GM12878 (cell line): Measurements from ENCODE around the gene TM7SF3. TPM values are rescaled to one million over a fixed set of nuclear protein-coding genes. Genes with fewer than 3 reads are reported as not detected.

Experiments used
- ATAC-seq: fragments of 200-7000 bp; cut with Tn5 transposase; 3 replicates; pipeline ENCODE4 v1.9.1; 2020; ENCODE audit warnings: mild to moderate bottlenecking, moderate library complexity
- BruUV-seq: library from RNA; stranded (reverse); fragments of 400-500 nt; replicated peaks from 2 replicates; lab custom pipeline; 2021; lab: Mats Ljungman, UMichigan
- CTCF ChIA-PET: fragments of 300-600 bp; sonication (Branson Sonifier 250); formaldehyde crosslinking; extraction: SDS; loops from one replicate; lab custom pipeline; 2021; ENCODE audit warnings: inconsistent platforms; lab: Yijun Ruan, JAX
- POLR2A ChIA-PET: fragments of 350-600 bp; formaldehyde crosslinking; extraction: SDS; loops from one replicate; lab custom pipeline; 2021; ENCODE audit warnings: inconsistent platforms; lab: Charles Lee
- RAD21 ChIA-PET: fragments of 300-600 bp; sonication (Branson Sonifier 250); formaldehyde crosslinking; loops from one replicate; lab custom pipeline; 2023; ENCODE audit warnings: antibody characterized with exemption; ENCODE audit not compliant: unreplicated experiment; lab: Charles Lee
- SMC1A ChIA-PET: fragments of 300-600 bp; sonication (Branson Sonifier 250); formaldehyde crosslinking; loops from one replicate; lab custom pipeline; 2023; ENCODE audit not compliant: unreplicated experiment, uncharacterized antibody; lab: Charles Lee
- DNase-seq: peaks from one replicate; pipeline ENCODE4 v3.0.0-alpha.2; 2011; ENCODE audit warnings: low read depth, low spot score
- FAIRE-seq: peaks from 3 replicates; lab custom pipeline; 2011; peaks lifted over from hg19 to GRCh38; lab: Jason Lieb, UNC
- H2AFZ ChIP-seq: 2 replicates; pipeline ENCODE4 v1.6.0; 2011; ENCODE audit warnings: low read depth, low read length, control low read depth; ENCODE audit not compliant: control insufficient read depth
- H3K27ac ChIP-seq: 2 replicates; pipeline ENCODE4 v1.5.1; 2011; ENCODE audit warnings: control low read depth; ENCODE audit not compliant: control insufficient read depth, insufficient read depth
- H3K27me3 ChIP-seq, 2 experiments: replicated peaks in 1 of 2; 2 replicates each; pipeline versions ENCODE4 v1.6.0 to v1.6.1; 2011; ENCODE audit warnings: low read length in 1 of 2; ENCODE audit not compliant: control insufficient read depth in 2 of 2, insufficient read depth in 2 of 2
- H3K36me3 ChIP-seq, 2 experiments: 2 replicates each; pipeline ENCODE4 v1.5.1; 2011; ENCODE audit warnings: low read length in 1 of 2; ENCODE audit not compliant: control insufficient read depth in 2 of 2, insufficient read depth in 2 of 2
- H3K4me1 ChIP-seq: 2 replicates; pipeline ENCODE4 v1.6.1; 2011; ENCODE audit warnings: mild to moderate bottlenecking, low read length, moderate library complexity, mixed read lengths; ENCODE audit not compliant: control insufficient read depth, insufficient read depth
- H3K4me2 ChIP-seq: 2 replicates; pipeline ENCODE4 v1.6.0; 2011; ENCODE audit warnings: control low read depth; ENCODE audit not compliant: control insufficient read depth, insufficient read depth
- H3K4me3 ChIP-seq: fragments of 200-600 bp; sonication (generic); 2 replicates; pipeline ENCODE4 v1.5.1; 2016
- H3K79me2 ChIP-seq: 2 replicates; pipeline ENCODE4 v1.6.0; 2011; ENCODE audit warnings: low read length; ENCODE audit not compliant: control insufficient read depth, insufficient read depth
- H3K9ac ChIP-seq: 2 replicates; pipeline ENCODE4 v1.8.0; 2011; ENCODE audit warnings: low read length, control low read depth, mixed read lengths; ENCODE audit not compliant: control insufficient read depth, insufficient read depth
- H3K9me3 ChIP-seq: replicated peaks from 3 replicates; pipeline ENCODE4 v1.5.1; 2011; ENCODE audit warnings: mild to moderate bottlenecking, low read length; ENCODE audit not compliant: control insufficient read depth, insufficient read depth
- H4K20me1 ChIP-seq: 2 replicates; pipeline ENCODE4 v1.6.0; 2011; ENCODE audit not compliant: control insufficient read depth, insufficient read depth
- EGR1 ChIP-seq, 2 experiments: IDR thresholded peaks; 1 replicate in 1 of 2; 2 replicates in 1 of 2; pipeline ENCODE4 v1.6.1; 2011 to 2012; ENCODE audit warnings: low read depth in 2 of 2, low read length in 2 of 2, borderline replicate concordance in 1 of 2, mild to moderate bottlenecking in 1 of 2, moderate library complexity in 1 of 2
- WGBS: methylation state at CpG from one replicate; pipeline ENCODE4 v1.1.6; 2016; ENCODE audit warnings: low lambda C conversion rate; ENCODE audit not compliant: insufficient replicate concordance, insufficient coverage; ENCODE audit errors: missing lambda C conversion rate; 5-methylcytosine and 5-hydroxymethylcytosine counted together
- in situ Hi-C: fragments of 300-500 bp; cut with MboI; formaldehyde crosslinking; loops from 9 replicates; pipeline ENCODE4 v1.14.3; 2018; ENCODE audit warnings: mixed read lengths
- intact Hi-C: fragments of 100-400 bp; cut with micrococcal nuclease; formaldehyde crosslinking; loops from one replicate; pipeline ENCODE4 v1.14.2; 2022; ENCODE audit not compliant: unreplicated experiment
- polyA plus RNA-seq, 11 experiments: library from polyadenylated mRNA; depleted of rRNA in 4 of 11; unstranded in 6 of 11; stranded (reverse) in 5 of 11; fragments of >200 nt; fragmentation: Nextera tagmentation in 4 of 11; fragmentation: Illumina TruSeq in 1 of 11; extraction: Ambion mirVana in 4 of 11; extraction: Trizol in 1 of 11; gene quantifications; 1 replicate in 1 of 11; 2 replicates in 10 of 11; pipeline versions ENCODE4 v1.2.1 to v1.2.3, GENCODE V29; 2011 to 2016; ENCODE audit warnings: inconsistent platforms in 2 of 11, missing spikeins in 2 of 11, low read depth in 1 of 11
- total RNA-seq, 4 experiments: library from RNA; depleted of rRNA in 3 of 4; stranded (reverse); fragments of >200 nt in 3 of 4; fragmentation: Illumina TruSeq in 1 of 4; extraction: Trizol in 1 of 4; gene quantifications; 2 replicates each; pipeline versions ENCODE4 v1.2.1 to v1.2.3, GENCODE V29; 2013 to 2021
- TF ChIP-seq, protein P1 (sequence below): fragments of 450-650 bp; IDR thresholded peaks from 2 replicates; pipeline ENCODE4 v1.6.1; 2016; ENCODE audit warnings: mild to moderate bottlenecking
- TF ChIP-seq, protein P2 (sequence below): fragments of 450-650 bp; IDR thresholded peaks from 2 replicates; pipeline ENCODE4 v1.6.1; 2017; ENCODE audit warnings: low read depth, mild to moderate bottlenecking, moderate library complexity

The TM7SF3 gene
- total and polyA plus RNA-seq, 10 of the 15 experiments (the other 5 are each of a cell fraction or from before 2014, with no cell fraction given) = 31.4 to 341 (median 74.8) TPM

DNA sequence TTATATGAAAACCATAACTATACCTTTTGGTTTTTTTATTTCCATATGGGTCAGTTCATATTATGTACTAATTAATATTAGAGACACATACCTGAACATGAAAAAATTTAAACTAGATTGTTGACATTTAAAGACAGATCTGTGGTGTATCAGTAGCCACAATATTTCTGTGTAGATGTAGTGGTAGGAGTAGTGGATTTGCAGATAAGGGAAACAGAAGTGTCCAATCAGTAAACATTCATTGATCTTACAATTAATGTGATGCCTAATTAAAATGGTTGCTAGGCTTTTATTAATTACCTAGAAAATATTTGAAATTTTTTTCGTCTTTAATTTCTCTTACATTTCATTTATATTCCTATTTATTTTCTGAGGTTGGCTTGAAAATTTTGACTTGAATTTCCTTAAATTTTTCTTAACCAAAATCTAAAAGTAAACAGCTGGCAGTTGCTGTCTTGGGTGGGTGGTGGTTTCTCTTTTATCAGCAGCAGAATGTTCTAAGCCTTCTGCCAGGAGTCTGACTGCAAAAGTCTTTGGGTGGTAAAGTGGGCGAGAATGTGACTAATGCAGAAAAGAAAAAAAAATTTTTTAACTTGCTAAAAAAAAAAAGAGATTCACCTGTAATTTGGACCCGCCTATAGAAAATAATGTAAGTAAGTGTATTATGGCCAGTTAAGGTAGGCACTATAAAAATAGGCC lies 73.5 kb downstream of the TM7SF3 start:
- DNase-seq (no peak), FAIRE-seq (no peak), ATAC-seq (no peak)
- SMC1A ChIA-PET = interaction anchor here (0.6 to 3.5 kb wide), 9 partner anchors 14 to 221 kb away, joined by 3 to 31 read pairs (median 6); partner anchors contain the start of gene TM7SF3
- Histone ChIP-seq H3K4me2 (peak overlapping the region; percentile 86), H3K36me3 (no peaks in the 10 kb centered on the region), H3K4me1 (peaks cover 8% of the 10 kb centered on the region), H3K79me2 (peaks cover 100% of the 10 kb centered on the region), H3K9me3 (peaks cover 4% of the 10 kb centered on the region; the same call in 2 of the 3 replicates), H2AFZ (no peak overlapping the region), H3K9ac (peak overlapping the region; percentile 36), H3K27me3 (no peaks in the 10 kb centered on the region), H3K4me3 (peak overlapping the region; percentile 99), H4K20me1 (no peaks in the 10 kb centered on the region), H3K27ac (peak overlapping the region; percentile 75)
- no TSS peak for BruUV-seq
- RAD21 ChIA-PET = interaction anchor here (1.1 to 2.3 kb wide), 4 partner anchors 31 to 95 kb away, joined by 3 to 11 read pairs (median 4); no protein-coding TSS in a partner anchor
- TF ChIP-seq, protein P1, sequence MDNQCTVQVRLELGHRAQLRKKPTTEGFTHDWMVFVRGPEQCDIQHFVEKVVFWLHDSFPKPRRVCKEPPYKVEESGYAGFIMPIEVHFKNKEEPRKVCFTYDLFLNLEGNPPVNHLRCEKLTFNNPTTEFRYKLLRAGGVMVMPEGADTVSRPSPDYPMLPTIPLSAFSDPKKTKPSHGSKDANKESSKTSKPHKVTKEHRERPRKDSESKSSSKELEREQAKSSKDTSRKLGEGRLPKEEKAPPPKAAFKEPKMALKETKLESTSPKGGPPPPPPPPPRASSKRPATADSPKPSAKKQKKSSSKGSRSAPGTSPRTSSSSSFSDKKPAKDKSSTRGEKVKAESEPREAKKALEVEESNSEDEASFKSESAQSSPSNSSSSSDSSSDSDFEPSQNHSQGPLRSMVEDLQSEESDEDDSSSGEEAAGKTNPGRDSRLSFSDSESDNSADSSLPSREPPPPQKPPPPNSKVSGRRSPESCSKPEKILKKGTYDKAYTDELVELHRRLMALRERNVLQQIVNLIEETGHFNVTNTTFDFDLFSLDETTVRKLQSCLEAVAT = peak; percentile 46; the same call in 1 of the 2 replicates
- TF ChIP-seq, protein P2, sequence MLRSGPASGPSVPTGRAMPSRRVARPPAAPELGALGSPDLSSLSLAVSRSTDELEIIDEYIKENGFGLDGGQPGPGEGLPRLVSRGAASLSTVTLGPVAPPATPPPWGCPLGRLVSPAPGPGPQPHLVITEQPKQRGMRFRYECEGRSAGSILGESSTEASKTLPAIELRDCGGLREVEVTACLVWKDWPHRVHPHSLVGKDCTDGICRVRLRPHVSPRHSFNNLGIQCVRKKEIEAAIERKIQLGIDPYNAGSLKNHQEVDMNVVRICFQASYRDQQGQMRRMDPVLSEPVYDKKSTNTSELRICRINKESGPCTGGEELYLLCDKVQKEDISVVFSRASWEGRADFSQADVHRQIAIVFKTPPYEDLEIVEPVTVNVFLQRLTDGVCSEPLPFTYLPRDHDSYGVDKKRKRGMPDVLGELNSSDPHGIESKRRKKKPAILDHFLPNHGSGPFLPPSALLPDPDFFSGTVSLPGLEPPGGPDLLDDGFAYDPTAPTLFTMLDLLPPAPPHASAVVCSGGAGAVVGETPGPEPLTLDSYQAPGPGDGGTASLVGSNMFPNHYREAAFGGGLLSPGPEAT = 0 out of 2 replicates have a peak, but pooled peaks have one; percentile 28
- TF ChIP-seq EGR1 (IDR thresholded peaks at IDR 0.05; ENCODE audit: borderline replicate concordance in 1 of 2, low read depth in 2 of 2, low read length in 2 of 2) = no peak
- POLR2A ChIA-PET = interaction anchor here (0.7 to 2.6 kb wide), 3 partner anchors 8 to 244 kb away, joined by 3 to 9 read pairs (median 4); no protein-coding TSS in a partner anchor
- WGBS = 3% methylated on average over 3 of the region's 3 CpGs
- intact Hi-C loops = no loop called here
- CTCF ChIA-PET = interaction anchor here (1.8 kb wide), 1 partner anchor 23 kb away, joined by 7 read pairs; no protein-coding TSS in a partner anchor
- in situ Hi-C loops = no loop called here
